Ascending aorta (tissue), 2 donors: ENCODE data around the gene GCLC. TPM values are rescaled to one million over a fixed set of nuclear protein-coding genes. Genes with fewer than 3 reads are reported as not detected.

Experiments
- DNase-seq, 2 donors: peaks; one replicate each; pipeline ENCODE4 v3.0.0-alpha.2; 2019; ENCODE audit warnings: low spot score in 2 of 2
- H3K27ac ChIP-seq, 2 donors: fragments of 200-600 bp; sonication (generic); one replicate each; pipeline ENCODE4 v1.5.1; 2016 to 2017; ENCODE audit warnings: mild to moderate bottlenecking in 1 of 2
- H3K27me3 ChIP-seq: fragments of 200-600 bp; sonication (generic); one replicate; pipeline ENCODE4 v1.5.1; 2017
- H3K36me3 ChIP-seq, 2 donors: fragments of 200-600 bp; sonication (generic); one replicate each; pipeline ENCODE4 v1.5.1; 2016
- H3K4me1 ChIP-seq, 2 donors: fragments of 200-600 bp; sonication (generic); one replicate each; pipeline ENCODE4 v1.5.1; 2016 to 2017; ENCODE audit warnings: mild to moderate bottlenecking in 1 of 2
- H3K4me3 ChIP-seq, 2 donors: fragments of 200-600 bp; sonication (generic); one replicate each; pipeline ENCODE4 v1.5.1; 2016 to 2017; ENCODE audit warnings: mild to moderate bottlenecking in 1 of 2
- H3K9me3 ChIP-seq, 2 donors: fragments of 200-600 bp; sonication (generic); one replicate each; pipeline ENCODE4 v1.5.1; 2016
- intact Hi-C: fragments of 100-400 bp; cut with DNase I; formaldehyde crosslinking; loops from one replicate; pipeline ENCODE4 v1.15.1; 2023
- total RNA-seq: library from RNA; depleted of rRNA; stranded (reverse); fragments of >200 nt; gene quantifications from one replicate; pipeline ENCODE4 v1.1.0, GENCODE V29; 2016
- TF ChIP-seq, protein P1 (sequence below), 3 experiments: fragments of 200-600 bp in 2 of 3; fragments of 450-650 bp in 1 of 3; sonication (generic) in 2 of 3; IDR thresholded peaks; one replicate each; pipeline ENCODE4 v1.5.1; 2016 to 2019; ENCODE audit warnings: antibody characterized with exemption in 3 of 3, mild to moderate bottlenecking in 1 of 3, moderate library complexity in 1 of 3

Gene GCLC
- total RNA-seq, 1 donor from 2014 or later, result 54.9 TPM

GRCh38 chr6:53587291-53587690, 42.4 kb upstream of the GCLC start:
- intact Hi-C loops, result no loop called here
- Histone ChIP-seq H3K36me3 (no peaks in the 10 kb centered on the region), H3K27me3 (no peaks in the 10 kb centered on the region), H3K27ac (no peak overlapping the region), H3K4me3 (no peak overlapping the region), H3K4me1 (no peaks in the 10 kb centered on the region), H3K9me3 (no peaks in the 10 kb centered on the region)
- no peak for DNase-seq
- TF ChIP-seq, protein P1, sequence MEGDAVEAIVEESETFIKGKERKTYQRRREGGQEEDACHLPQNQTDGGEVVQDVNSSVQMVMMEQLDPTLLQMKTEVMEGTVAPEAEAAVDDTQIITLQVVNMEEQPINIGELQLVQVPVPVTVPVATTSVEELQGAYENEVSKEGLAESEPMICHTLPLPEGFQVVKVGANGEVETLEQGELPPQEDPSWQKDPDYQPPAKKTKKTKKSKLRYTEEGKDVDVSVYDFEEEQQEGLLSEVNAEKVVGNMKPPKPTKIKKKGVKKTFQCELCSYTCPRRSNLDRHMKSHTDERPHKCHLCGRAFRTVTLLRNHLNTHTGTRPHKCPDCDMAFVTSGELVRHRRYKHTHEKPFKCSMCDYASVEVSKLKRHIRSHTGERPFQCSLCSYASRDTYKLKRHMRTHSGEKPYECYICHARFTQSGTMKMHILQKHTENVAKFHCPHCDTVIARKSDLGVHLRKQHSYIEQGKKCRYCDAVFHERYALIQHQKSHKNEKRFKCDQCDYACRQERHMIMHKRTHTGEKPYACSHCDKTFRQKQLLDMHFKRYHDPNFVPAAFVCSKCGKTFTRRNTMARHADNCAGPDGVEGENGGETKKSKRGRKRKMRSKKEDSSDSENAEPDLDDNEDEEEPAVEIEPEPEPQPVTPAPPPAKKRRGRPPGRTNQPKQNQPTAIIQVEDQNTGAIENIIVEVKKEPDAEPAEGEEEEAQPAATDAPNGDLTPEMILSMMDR (IDR thresholded peaks at IDR 0.05), result no peak

DNA sequence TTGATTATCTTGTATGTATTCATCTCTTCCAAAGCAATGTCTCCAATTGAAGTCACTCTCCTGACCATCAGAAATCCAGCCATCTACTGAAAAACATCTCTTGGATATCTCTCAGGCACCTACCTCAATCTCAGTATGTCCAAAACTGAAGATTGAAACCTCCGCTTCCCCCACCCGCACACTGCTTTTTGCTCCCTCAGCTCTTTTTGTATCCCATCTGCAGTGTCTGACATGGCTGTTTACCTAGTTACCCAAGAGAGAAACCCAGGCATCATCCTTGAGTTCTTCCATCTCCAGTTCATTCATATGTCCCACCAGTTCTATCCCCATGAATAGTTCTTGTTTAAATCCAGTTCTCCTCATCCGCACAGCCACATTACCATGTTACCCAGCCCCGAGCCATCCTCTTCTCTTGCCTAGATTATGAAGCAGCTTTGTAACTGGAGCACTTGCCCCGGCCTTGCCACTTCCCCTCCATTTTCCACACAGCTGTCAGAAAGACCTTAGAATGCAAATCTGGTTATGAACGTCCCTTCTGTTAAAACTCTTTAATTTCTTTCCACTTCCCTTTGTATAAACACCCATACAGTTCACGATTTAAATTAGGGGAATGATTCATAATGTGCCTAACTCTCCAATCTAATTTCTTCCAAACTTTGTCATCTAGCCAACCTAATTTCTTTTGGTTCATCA, 40.5 kb upstream of the GCLC start:
- intact Hi-C loops, result no loop called here
- Histone ChIP-seq H3K4me3 (no peak overlapping the region), H3K27ac (no peak overlapping the region), H3K9me3 (no peaks in the 10 kb centered on the region), H3K4me1 (peaks cover 0 to 5% of the 10 kb centered on the region in 2 donors), H3K27me3 (no peaks in the 10 kb centered on the region), H3K36me3 (no peaks in the 10 kb centered on the region)
- TF ChIP-seq, protein P1 (IDR thresholded peaks at IDR 0.05), result no peak
- no peak for DNase-seq

DNA sequence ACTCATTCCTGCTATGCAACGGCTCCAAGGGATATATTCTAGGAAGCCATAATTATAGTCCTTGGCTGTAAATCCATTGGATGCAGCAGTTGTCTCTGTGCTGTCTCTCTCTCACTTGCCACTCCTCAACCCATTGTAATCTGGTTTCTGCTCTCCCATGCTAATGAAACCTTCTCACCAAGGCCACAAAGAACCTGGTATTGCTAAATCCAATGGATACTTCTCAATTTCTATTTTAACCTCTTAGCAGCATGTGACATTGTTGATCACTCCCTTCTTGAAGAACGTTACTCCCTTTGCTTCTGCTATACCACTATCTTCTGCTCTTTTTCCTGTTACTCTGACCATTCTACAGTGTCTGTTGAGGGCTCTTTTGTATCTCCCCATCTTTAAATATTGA, 39.8 kb upstream of the GCLC start:
- Histone ChIP-seq H3K36me3 (no peaks in the 10 kb centered on the region), H3K9me3 (no peaks in the 10 kb centered on the region), H3K4me3 (no peak overlapping the region), H3K27me3 (no peaks in the 10 kb centered on the region), H3K27ac (no peak overlapping the region), H3K4me1 (peaks cover 0 to 5% of the 10 kb centered on the region in 2 donors)
- no peak for DNase-seq
- TF ChIP-seq, protein P1 (IDR thresholded peaks at IDR 0.05), result no peak
- intact Hi-C loops, result no loop called here

GRCh38 chr6:53583451-53583850, 38.5 kb upstream of the GCLC start:
- Histone ChIP-seq H3K9me3 (no peaks in the 10 kb centered on the region), H3K27ac (no peak overlapping the region), H3K4me3 (no peak overlapping the region), H3K27me3 (no peaks in the 10 kb centered on the region), H3K4me1 (peaks cover 0 to 5% of the 10 kb centered on the region in 2 donors), H3K36me3 (no peaks in the 10 kb centered on the region)
- TF ChIP-seq, protein P1 (IDR thresholded peaks at IDR 0.05), result no peak
- intact Hi-C loops, result no loop called here
- DNase-seq, result no peak

- TF ChIP-seq, protein P1 (IDR thresholded peaks at IDR 0.05), result no peak
- Histone ChIP-seq H3K9me3 (no peaks in the 10 kb centered on the region), H3K4me1 (peaks cover 0 to 5% of the 10 kb centered on the region in 2 donors), H3K4me3 (no peak overlapping the region), H3K36me3 (no peaks in the 10 kb centered on the region), H3K27ac (no peak overlapping the region), H3K27me3 (no peaks in the 10 kb centered on the region)
- no peak for DNase-seq
- intact Hi-C loops, result no loop called here
Measured at GRCh38 chr6:53582963-53583362, 38.1 kb upstream of the GCLC start.
